ENCODE measurements around the gene BSCL2.

BSCL2 gene

DNA sequence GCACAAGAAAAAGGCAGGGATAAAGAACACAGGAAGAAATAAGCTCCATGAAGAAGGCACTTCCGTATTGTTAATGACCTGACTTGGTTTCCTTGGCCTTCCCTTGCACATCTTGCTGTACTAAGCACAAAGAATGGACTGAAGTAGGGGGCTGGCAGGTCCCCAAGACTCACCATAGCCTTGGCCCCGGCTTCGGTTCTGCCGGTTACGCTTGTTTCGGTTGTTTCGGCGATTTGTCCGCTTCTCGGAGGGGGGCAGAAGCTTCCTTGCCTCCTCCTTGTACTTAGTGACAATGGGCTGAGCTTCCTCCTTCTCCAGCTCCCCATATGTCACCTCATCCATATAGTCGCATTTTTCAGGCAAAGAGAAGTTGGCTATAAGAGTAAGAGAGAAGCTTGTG, 9.6 kb upstream of the BSCL2 start:
- no peak overlapping the region for H3K4me3 ChIP-seq (replicated peaks; ENCODE audit: low read depth, low read length)
- DNase-seq (ENCODE audit: extremely low read depth, low read depth), result no peak
- TF ChIP-seq, protein P1, sequence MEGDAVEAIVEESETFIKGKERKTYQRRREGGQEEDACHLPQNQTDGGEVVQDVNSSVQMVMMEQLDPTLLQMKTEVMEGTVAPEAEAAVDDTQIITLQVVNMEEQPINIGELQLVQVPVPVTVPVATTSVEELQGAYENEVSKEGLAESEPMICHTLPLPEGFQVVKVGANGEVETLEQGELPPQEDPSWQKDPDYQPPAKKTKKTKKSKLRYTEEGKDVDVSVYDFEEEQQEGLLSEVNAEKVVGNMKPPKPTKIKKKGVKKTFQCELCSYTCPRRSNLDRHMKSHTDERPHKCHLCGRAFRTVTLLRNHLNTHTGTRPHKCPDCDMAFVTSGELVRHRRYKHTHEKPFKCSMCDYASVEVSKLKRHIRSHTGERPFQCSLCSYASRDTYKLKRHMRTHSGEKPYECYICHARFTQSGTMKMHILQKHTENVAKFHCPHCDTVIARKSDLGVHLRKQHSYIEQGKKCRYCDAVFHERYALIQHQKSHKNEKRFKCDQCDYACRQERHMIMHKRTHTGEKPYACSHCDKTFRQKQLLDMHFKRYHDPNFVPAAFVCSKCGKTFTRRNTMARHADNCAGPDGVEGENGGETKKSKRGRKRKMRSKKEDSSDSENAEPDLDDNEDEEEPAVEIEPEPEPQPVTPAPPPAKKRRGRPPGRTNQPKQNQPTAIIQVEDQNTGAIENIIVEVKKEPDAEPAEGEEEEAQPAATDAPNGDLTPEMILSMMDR (IDR thresholded peaks at IDR 0.05; ENCODE audit: low read depth, low read length, missing control alignments), result no peak

DNA sequence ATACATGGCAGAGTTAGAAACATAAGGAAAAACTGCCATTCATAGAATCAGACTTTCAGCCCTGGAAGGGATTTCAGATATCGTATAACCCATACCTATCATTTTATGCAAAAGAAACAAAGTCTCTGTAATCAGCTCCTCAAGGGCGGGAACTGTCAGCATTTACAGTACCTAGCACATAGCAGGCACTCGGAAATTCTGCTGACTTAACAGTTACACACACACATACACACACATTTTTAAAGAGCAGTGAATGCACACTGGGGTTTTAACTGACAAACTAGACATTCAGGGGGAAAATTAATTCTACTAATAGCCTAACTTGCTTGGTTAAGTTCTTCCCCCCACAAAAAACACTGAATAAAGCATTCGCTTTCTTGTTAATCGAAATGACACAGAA, 9.0 kb upstream of the BSCL2 start:
- H3K4me3 ChIP-seq (replicated peaks; ENCODE audit: low read depth, low read length), result no peak overlapping the region
- TF ChIP-seq, protein P1 (IDR thresholded peaks at IDR 0.05; ENCODE audit: low read depth, low read length, missing control alignments), result no peak
- DNase-seq (ENCODE audit: extremely low read depth, low read depth), result no peak

DNA sequence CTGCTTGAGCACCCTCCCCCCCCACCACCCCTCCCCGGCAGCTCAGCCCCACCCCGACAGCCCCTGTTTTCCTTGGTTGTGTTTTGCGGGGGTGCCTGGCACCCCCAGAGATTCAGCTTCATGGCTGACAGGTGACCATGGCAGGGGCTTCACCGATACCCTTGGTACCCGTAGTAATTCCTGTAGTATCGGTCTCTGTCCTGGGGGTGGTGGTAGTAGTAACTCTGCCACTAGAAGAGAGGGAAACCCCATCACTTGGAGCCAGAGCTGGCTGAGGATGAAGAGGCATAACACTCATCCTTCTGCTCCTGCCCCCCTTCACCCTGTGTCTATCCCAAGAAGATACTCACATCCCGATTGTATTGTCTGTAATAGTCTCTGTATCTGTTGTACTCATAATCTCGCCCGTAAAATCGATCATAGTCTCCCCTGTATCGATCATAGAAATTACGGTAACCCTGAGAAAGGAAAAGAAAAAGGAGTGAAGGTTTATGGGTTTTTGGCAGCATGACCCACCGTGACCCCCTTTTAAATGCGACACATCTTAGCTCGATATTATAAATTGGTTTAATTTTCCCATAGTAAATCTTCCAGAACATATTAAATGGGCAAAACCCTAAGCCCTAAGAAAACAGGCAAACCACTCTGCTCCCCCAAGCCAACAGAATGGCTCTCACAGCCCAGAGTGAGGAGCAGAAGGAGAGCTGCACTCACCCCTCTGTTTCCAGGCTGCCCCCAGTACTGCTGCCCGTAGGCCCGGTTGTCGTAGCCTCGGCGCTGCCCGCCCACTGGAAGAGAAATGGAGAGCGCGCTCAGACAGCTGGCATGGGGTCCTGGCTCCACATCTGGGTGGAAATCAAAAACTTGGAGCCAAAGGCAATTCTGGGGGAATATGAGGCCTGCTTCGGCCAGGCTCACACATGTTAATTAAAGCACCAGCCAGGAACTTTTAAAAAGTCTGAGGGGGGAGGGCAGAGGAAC, 8.2 kb upstream of the BSCL2 start:
- TF ChIP-seq, protein P1 (IDR thresholded peaks at IDR 0.05; ENCODE audit: low read depth, low read length, missing control alignments), result no peak
- no peak overlapping the region for H3K4me3 ChIP-seq (replicated peaks; ENCODE audit: low read depth, low read length)
- no peak for DNase-seq (ENCODE audit: extremely low read depth, low read depth)

DNA sequence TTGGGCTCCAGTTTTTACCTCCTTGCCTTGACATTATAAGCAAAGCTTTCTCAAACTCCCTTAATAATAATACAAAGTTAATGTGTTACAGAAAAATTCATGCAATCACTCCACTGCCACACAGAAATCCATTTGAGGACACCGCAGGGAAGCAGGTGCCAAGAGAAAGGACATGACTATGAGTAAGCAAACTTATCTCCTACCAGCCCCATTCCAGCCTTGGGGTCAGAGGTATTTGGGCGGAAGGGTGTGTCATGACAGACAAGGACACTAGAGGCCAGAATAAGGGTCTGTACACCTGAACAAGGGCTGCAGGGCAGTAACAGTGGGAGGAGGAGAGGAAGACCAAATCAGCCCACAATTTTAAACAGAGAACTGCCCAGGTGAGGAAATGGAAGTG, 6.1 kb upstream of the BSCL2 start:
- no peak overlapping the region for H3K4me3 ChIP-seq (replicated peaks; ENCODE audit: low read depth, low read length)
- TF ChIP-seq, protein P1 (IDR thresholded peaks at IDR 0.05; ENCODE audit: low read depth, low read length, missing control alignments), result no peak
- DNase-seq (ENCODE audit: extremely low read depth, low read depth), result no peak

DNA sequence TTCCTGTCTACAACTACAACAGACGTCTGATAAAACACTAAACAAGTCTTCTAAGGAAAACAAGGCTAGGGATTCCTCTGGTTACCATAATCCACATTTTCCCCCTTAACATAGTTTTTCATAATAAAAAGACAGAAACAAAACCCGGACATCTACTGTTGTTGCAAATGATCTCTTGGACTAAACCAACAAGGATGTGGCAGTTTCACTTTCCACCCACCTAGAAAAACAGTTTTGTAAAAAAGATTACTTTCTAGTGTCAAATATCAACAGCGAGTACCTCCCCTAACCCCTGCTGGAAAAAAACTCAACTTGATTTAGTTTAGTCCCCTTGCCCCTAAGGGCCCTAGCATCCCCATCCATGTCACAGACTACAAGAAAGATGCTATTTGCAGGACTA, 5.6 kb upstream of the BSCL2 start:
- DNase-seq (ENCODE audit: extremely low read depth, low read depth), result no peak
- TF ChIP-seq, protein P1 (IDR thresholded peaks at IDR 0.05; ENCODE audit: low read depth, low read length, missing control alignments), result no peak
- no peak overlapping the region for H3K4me3 ChIP-seq (replicated peaks; ENCODE audit: low read depth, low read length)

DNA sequence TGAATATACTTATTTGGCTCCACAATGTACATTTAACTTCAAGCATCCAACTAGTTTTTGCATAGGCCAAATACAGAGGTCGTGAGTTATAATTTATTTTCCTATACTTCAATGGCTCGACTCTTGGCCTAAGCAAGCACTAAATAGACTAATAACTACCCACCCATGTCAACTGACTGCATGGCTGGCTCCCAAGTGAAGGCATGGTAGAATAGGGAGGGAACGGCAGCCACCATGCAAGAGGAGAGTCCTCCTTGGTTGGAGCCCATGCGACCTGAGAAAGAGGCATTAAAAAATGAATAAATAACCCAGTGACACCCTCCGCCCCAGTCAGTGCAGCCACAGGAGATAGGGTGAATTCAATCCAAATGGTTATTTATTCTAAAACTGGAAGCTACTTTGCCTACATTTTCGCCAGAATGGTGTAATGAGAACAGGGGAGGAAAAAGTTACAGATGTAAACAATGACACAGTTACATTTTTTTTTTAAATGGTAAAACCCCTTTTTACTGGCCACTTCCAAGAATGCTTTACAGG, 5.1 kb upstream of the BSCL2 start:
- H3K4me3 ChIP-seq (replicated peaks; ENCODE audit: low read depth, low read length), result no peak overlapping the region
- TF ChIP-seq, protein P1 (IDR thresholded peaks at IDR 0.05; ENCODE audit: low read depth, low read length, missing control alignments), result no peak
- DNase-seq (ENCODE audit: extremely low read depth, low read depth), result no peak
